KBM-7 (cell line): ENCODE data around the gene C16orf96.

ENCODE experiments used
- DNase-seq: peaks from one replicate; pipeline ENCODE4 v3.0.0-alpha.2; 2015
- in situ Hi-C: fragments of 300-500 bp; cut with MboI; formaldehyde crosslinking; loops from 2 replicates; pipeline ENCODE4 v1.14.3; 2020; ENCODE audit warnings: low sequenced_read_pairs, low pct_unique_long_range_greater_than_20kb, mixed read lengths

Gene C16orf96

GRCh38 chr16:4523686-4524085 lies 32.5 kb upstream of the C16orf96 start:
- in situ Hi-C loops: no loop called here
- DNase-seq: no peak

- in situ Hi-C loops: no loop called here
Measured at GRCh38 chr16:4524571-4524970, 31.6 kb upstream of the C16orf96 start.

GRCh38 chr16:4525069-4525468 lies 31.1 kb upstream of the C16orf96 start:
- no peak for DNase-seq
- in situ Hi-C loops: no loop called here

More at GRCh38 chr16:4524571-4524970, 31.6 kb upstream of the C16orf96 start:
- DNase-seq: no peak

- in situ Hi-C loops: no loop called here
- DNase-seq: no peak
Measured at GRCh38 chr16:4525634-4526277, 30.4 kb upstream of the C16orf96 start.

- DNase-seq: peak; percentile 66
- in situ Hi-C loops: no loop called here
Measured at GRCh38 chr16:4529085-4530060, 26.8 kb upstream of the C16orf96 start.

GRCh38 chr16:4531811-4532210 lies 24.3 kb upstream of the C16orf96 start:
- in situ Hi-C loops: no loop called here
- no peak for DNase-seq

- in situ Hi-C loops: no loop called here
- no peak for DNase-seq
Measured at GRCh38 chr16:4532238-4532637, 23.9 kb upstream of the C16orf96 start.

GRCh38 chr16:4533490-4533889 lies 22.6 kb upstream of the C16orf96 start:
- in situ Hi-C loops: no loop called here
- no peak for DNase-seq

GRCh38 chr16:4534151-4534790 lies 21.9 kb upstream of the C16orf96 start:
- no peak for DNase-seq
- in situ Hi-C loops: no loop called here

- in situ Hi-C loops: no loop called here
- DNase-seq: no peak
Measured at GRCh38 chr16:4535627-4536108, 20.5 kb upstream of the C16orf96 start.

GRCh38 chr16:4536391-4537106 lies 19.6 kb upstream of the C16orf96 start:
- in situ Hi-C loops: no loop called here
- DNase-seq: no peak

- in situ Hi-C loops: no loop called here
- DNase-seq: peak; percentile 37
Measured at GRCh38 chr16:4537376-4538343, 18.5 kb upstream of the C16orf96 start.

- in situ Hi-C loops: no loop called here
- DNase-seq: peak; percentile 98
Measured at GRCh38 chr16:4538350-4539235, 17.5 kb upstream of the C16orf96 start, which contains the start of gene CDIP1. Gene CDIP1 (minus strand): TSS chr16:4538773. CDS start chr16:4514130, 24,643 bp downstream.

GRCh38 chr16:4539716-4540284 lies 16.3 kb upstream of the C16orf96 start:
- in situ Hi-C loops: no loop called here
- DNase-seq: no peak

GRCh38 chr16:4544473-4544872 lies 11.7 kb upstream of the C16orf96 start:
- in situ Hi-C loops: no loop called here
- no peak for DNase-seq

GRCh38 chr16:4548124-4548523 lies 8.0 kb upstream of the C16orf96 start:
- in situ Hi-C loops: no loop called here
- no peak for DNase-seq

GRCh38 chr16:4550591-4550990 lies 5.5 kb upstream of the C16orf96 start:
- in situ Hi-C loops: no loop called here
- DNase-seq: no peak
